Stomach (tissue), 9 donors: ENCODE measurements around the gene KIRREL3. TPM values are rescaled to one million over a fixed set of nuclear protein-coding genes. Genes with fewer than 3 reads are reported as not detected.

Experiments
- DNase-seq, 2 donors: peaks; one replicate each; pipeline versions ENCODE4 v3.0.0 to v3.0.0-alpha.2; 2013 to 2019
- H3K27ac ChIP-seq, 5 donors: fragments of 200-600 bp in 4 of 5; sonication (generic) in 4 of 5; one replicate each; pipeline ENCODE4 v1.5.1; 2013 to 2019; ENCODE audit warnings: mild to moderate bottlenecking in 1 of 5, moderate library complexity in 1 of 5
- H3K27me3 ChIP-seq, 3 donors: fragments of 200-600 bp; sonication (generic); one replicate each; pipeline ENCODE4 v1.5.1; 2017 to 2019; ENCODE audit warnings: mixed run types in 1 of 3
- H3K36me3 ChIP-seq, 4 donors: fragments of 200-600 bp; sonication (generic); 1 replicate in 3 of 4; 2 replicates in 1 of 4; pipeline ENCODE4 v1.5.1; 2016 to 2019
- H3K4me1 ChIP-seq, 4 donors: fragments of 200-600 bp; sonication (generic); one replicate each; pipeline ENCODE4 v1.5.1; 2016 to 2019
- H3K4me3 ChIP-seq, 4 donors: fragments of 200-600 bp; sonication (generic) in 3 of 4; one replicate each; pipeline ENCODE4 v1.5.1; 2016 to 2019; ENCODE audit warnings: mild to moderate bottlenecking in 1 of 4
- H3K9me3 ChIP-seq, 4 donors: fragments of 200-600 bp; sonication (generic); one replicate each; pipeline ENCODE4 v1.5.1; 2016 to 2019
- CTCF ChIP-seq, 7 experiments: fragments of 450-650 bp in 4 of 7; fragments of 200-600 bp in 3 of 7; sonication (generic) in 3 of 7; IDR thresholded peaks; one replicate each; pipeline ENCODE4 v1.5.1; 2016 to 2019; ENCODE audit warnings: antibody characterized with exemption in 7 of 7, control low read depth in 2 of 7, mild to moderate bottlenecking in 1 of 7
- EP300 ChIP-seq: sonication (generic); formaldehyde crosslinking; IDR thresholded peaks from one replicate; pipeline ENCODE4 v1.6.1; 2017; ENCODE audit warnings: antibody characterized with exemption
- POLR2A ChIP-seq, 4 donors: fragments of 450-650 bp; IDR thresholded peaks; one replicate each; pipeline ENCODE4 v1.6.1; 2016; ENCODE audit warnings: antibody characterized with exemption in 4 of 4, control low read depth in 2 of 4, mild to moderate bottlenecking in 1 of 4, moderate library complexity in 1 of 4
- POLR2AphosphoS5 ChIP-seq, 3 donors: sonication (generic); formaldehyde crosslinking; IDR thresholded peaks; one replicate each; pipeline ENCODE4 v1.6.1; 2016; ENCODE audit warnings: antibody characterized with exemption in 3 of 3
- WGBS, 5 donors: extraction: QIAGEN DNeasy Blood & Tissue Kit in 3 of 5; methylation state at CpG; one replicate each; pipeline versions ENCODE4 v1.1.5 to v1.1.7; 2013 to 2018; 5-methylcytosine and 5-hydroxymethylcytosine counted together
- intact Hi-C: fragments of 100-400 bp; cut with DNase I; formaldehyde crosslinking; loops from one replicate; pipeline ENCODE4 v1.15.1; 2023; ENCODE audit warnings: low total_unique reads
- polyA plus RNA-seq, 3 donors: library from polyadenylated mRNA; stranded (reverse); fragments of 200-250 nt; gene quantifications; one replicate each; pipeline ENCODE4 v1.2.3, GENCODE V29; 2013
- total RNA-seq, 5 donors: library from RNA; depleted of rRNA; stranded (reverse); fragments of >200 nt; gene quantifications; one replicate each; pipeline versions ENCODE4 v1.1.0 to v1.2.3, GENCODE V29; 2014 to 2016
- donor health status: healthy with polysubstance abuse.
- donor health status: Bipolar disorder and iron deficiency.
- donor health status: healthy.

The KIRREL3 gene
- total and polyA plus RNA-seq, 8 donors, result 0.10 to 1.7 (median 0.38) TPM; not detected in 4

- intact Hi-C loops, result no loop called here
- no peak for DNase-seq
- no peaks in the 10 kb centered on the region for H3K4me1 ChIP-seq
- H3K36me3 ChIP-seq, result no peaks in the 10 kb centered on the region
- H3K4me3 ChIP-seq, result no peak overlapping the region
- peaks cover 0 to 18% (median 0%) of the 10 kb centered on the region in 3 donors for H3K27me3 ChIP-seq
- no peaks in the 10 kb centered on the region for H3K9me3 ChIP-seq
- H3K27ac ChIP-seq, result no peak overlapping the region
- no peak for TF ChIP-seq CTCF (IDR thresholded peaks at IDR 0.05)
- TF ChIP-seq EP300, result no peak
- no peak for TF ChIP-seq POLR2AphosphoS5 (IDR thresholded peaks at IDR 0.05)
- no peak for TF ChIP-seq POLR2A (IDR thresholded peaks at IDR 0.05)
- 57 to 71% (median 58%) methylated on average over 5 of the region's 5 CpGs for WGBS, 5 donors
Observed at GRCh38 chr11:126725043-126725442, 275.5 kb downstream of the KIRREL3 start.

- Histone ChIP-seq H3K9me3 (no peaks in the 10 kb centered on the region), H3K36me3 (no peaks in the 10 kb centered on the region), H3K27me3 (peaks cover 0 to 16% (median 0%) of the 10 kb centered on the region in 3 donors), H3K4me1 (no peaks in the 10 kb centered on the region), H3K4me3 (no peak overlapping the region), H3K27ac (no peak overlapping the region)
- intact Hi-C loops, result no loop called here
- WGBS, 5 donors, result 58 to 91% (median 78%) methylated on average over 1 of the region's 1 CpG
- no peak for DNase-seq
- no peak for TF ChIP-seq CTCF (IDR thresholded peaks at IDR 0.05)
- TF ChIP-seq EP300, result no peak
- TF ChIP-seq POLR2AphosphoS5 (IDR thresholded peaks at IDR 0.05), result no peak
- TF ChIP-seq POLR2A (IDR thresholded peaks at IDR 0.05), result no peak
Observed at GRCh38 chr11:126723665-126724045, 276.9 kb downstream of the KIRREL3 start.

- H3K36me3 ChIP-seq, result no peaks in the 10 kb centered on the region
- 88 to 97% (median 95%) methylated on average over 6 of the region's 6 CpGs for WGBS, 5 donors
- H3K4me3 ChIP-seq, result no peak overlapping the region
- no peak overlapping the region for H3K27ac ChIP-seq
- TF ChIP-seq POLR2A (IDR thresholded peaks at IDR 0.05), result no peak
- TF ChIP-seq POLR2AphosphoS5 (IDR thresholded peaks at IDR 0.05), result no peak
- no peak for TF ChIP-seq EP300
- no peak for TF ChIP-seq CTCF (IDR thresholded peaks at IDR 0.05)
- intact Hi-C loops, result no loop called here
- peaks cover 0 to 18% (median 0%) of the 10 kb centered on the region in 3 donors for H3K27me3 ChIP-seq
- DNase-seq, result no peak
- H3K4me1 ChIP-seq, result no peaks in the 10 kb centered on the region
- no peaks in the 10 kb centered on the region for H3K9me3 ChIP-seq
Observed at GRCh38 chr11:126722956-126723664, 277.5 kb downstream of the KIRREL3 start.

GRCh38 chr11:126722006-126722736 lies 278.4 kb downstream of the KIRREL3 start:
- WGBS, 5 donors, result 76 to 93% (median 86%) methylated on average over 1 of the region's 1 CpG
- no peaks in the 10 kb centered on the region for H3K9me3 ChIP-seq
- no peak overlapping the region for H3K27ac ChIP-seq
- no peaks in the 10 kb centered on the region for H3K4me1 ChIP-seq
- intact Hi-C loops, result no loop called here
- no peak overlapping the region for H3K4me3 ChIP-seq
- no peaks in the 10 kb centered on the region for H3K36me3 ChIP-seq
- TF ChIP-seq EP300 (no peak), CTCF (IDR thresholded peaks at IDR 0.05) (no peak), POLR2A (IDR thresholded peaks at IDR 0.05) (no peak), POLR2AphosphoS5 (IDR thresholded peaks at IDR 0.05) (no peak)
- peaks cover 0 to 14% (median 0%) of the 10 kb centered on the region in 3 donors for H3K27me3 ChIP-seq
- DNase-seq, result no peak
